GM12891 (cell line): Measurements from ENCODE around the gene POLR3B.

Source experiments
- POLR2A ChIP-seq: IDR thresholded peaks from 2 replicates; pipeline ENCODE4 v1.6.1; 2011; ENCODE audit warnings: low read depth, low read length, control low read depth
- TAF1 ChIP-seq: IDR thresholded peaks from 2 replicates; pipeline ENCODE4 v1.6.1; 2011; ENCODE audit warnings: low read depth, low read length, control low read depth

- TF ChIP-seq TAF1 (no peak), POLR2A (no peak)
These were observed 16.3 kb upstream of the POLR3B start for GRCh38 chr12:106341086-106341877.
